Thymus (tissue), 11 donors: Measurements from ENCODE around the gene PRKN. TPM values are rescaled to one million over a fixed set of nuclear protein-coding genes. Genes with fewer than 3 reads are reported as not detected.

Experiments
- DNase-seq, 9 donors: peaks; one replicate each; pipeline ENCODE4 v3.0.0-alpha.2; 2013; ENCODE audit warnings: low spot score in 9 of 9, low read depth in 6 of 9, missing footprints in 1 of 9
- H3K27ac ChIP-seq, 2 donors: one replicate each; pipeline ENCODE4 v1.5.1; 2013; ENCODE audit warnings: control low read depth in 1 of 2, low read depth in 1 of 2, low read length in 1 of 2, mild to moderate bottlenecking in 1 of 2, moderate library complexity in 1 of 2
- H3K27me3 ChIP-seq, 2 donors: one replicate each; pipeline ENCODE4 v1.5.1; 2013; ENCODE audit warnings: low read length in 1 of 2; ENCODE audit not compliant: control insufficient read depth in 2 of 2, insufficient read depth in 1 of 2
- H3K36me3 ChIP-seq, 2 donors: one replicate each; pipeline ENCODE4 v1.5.1; 2013; ENCODE audit warnings: low read length in 1 of 2, mild to moderate bottlenecking in 1 of 2, moderate library complexity in 1 of 2; ENCODE audit not compliant: control insufficient read depth in 2 of 2, insufficient read depth in 2 of 2
- H3K4me1 ChIP-seq, 2 donors: one replicate each; pipeline ENCODE4 v1.5.1; 2013; ENCODE audit warnings: low read length in 2 of 2; ENCODE audit not compliant: control insufficient read depth in 2 of 2, insufficient read depth in 2 of 2
- H3K4me3 ChIP-seq, 2 donors: one replicate each; pipeline ENCODE4 v1.5.1; 2013; ENCODE audit warnings: low read length in 2 of 2, control low read depth in 1 of 2, mild to moderate bottlenecking in 1 of 2
- H3K9me3 ChIP-seq, 2 donors: one replicate each; pipeline ENCODE4 v1.5.1; 2013; ENCODE audit warnings: low read length in 1 of 2, mild to moderate bottlenecking in 1 of 2; ENCODE audit not compliant: control insufficient read depth in 2 of 2, insufficient read depth in 1 of 2
- WGBS: extraction: QIAGEN DNeasy Blood & Tissue Kit; methylation state at CpG from one replicate; pipeline ENCODE4 v1.1.7; 2013; 5-methylcytosine and 5-hydroxymethylcytosine counted together
- polyA plus RNA-seq: library from polyadenylated mRNA; stranded (reverse); fragments of 200-250 nt; gene quantifications from one replicate; pipeline ENCODE4 v1.2.3, GENCODE V29; 2013
- total RNA-seq: library from RNA; stranded (reverse); fragments of 120-200 nt; gene quantifications from one replicate; pipeline ENCODE4 v1.2.4, GENCODE V29; 2013
- donor health status: healthy.

The PRKN gene
- total and polyA plus RNA-seq, 2 donors: 0.48 to 0.71 TPM

DNA sequence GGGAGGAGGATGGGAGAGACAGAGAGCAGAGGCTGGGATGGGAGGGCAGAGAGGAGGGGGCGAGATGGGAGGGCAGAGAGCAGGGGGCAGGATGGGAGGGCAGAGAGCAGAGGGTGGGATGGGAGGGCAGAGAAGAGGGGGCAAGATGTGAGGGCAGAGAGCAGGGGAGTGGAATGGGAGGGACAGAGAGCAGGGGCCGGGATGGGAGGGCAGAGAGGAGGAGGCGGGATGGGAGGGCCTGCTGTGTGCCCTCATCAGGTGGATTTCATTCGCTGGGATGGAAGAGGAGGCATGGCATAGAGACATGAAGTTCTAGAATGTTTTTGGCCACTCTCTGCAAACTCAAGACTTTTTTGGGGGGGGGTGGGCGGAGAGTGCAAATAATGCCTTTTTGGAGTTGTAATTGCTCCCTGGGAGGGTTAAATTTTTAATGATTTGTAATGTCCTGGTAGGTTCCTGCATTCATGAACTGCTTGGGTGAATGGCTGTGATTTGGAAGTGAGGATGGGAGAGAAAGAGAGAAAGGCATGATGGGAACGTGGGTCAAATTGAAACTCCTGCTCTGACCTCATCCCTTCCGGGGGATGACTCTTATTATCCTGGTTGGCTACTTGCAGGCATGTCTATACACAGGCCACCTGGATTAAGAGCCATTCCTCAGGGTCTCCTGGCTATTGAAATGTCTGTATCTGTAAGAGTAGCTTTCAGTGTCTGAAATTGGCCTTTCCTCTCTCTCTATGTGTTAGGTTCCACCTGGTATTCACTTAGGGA, 1291.3 kb downstream of the PRKN start:
- Histone ChIP-seq H3K4me1 (no peaks in the 10 kb centered on the region), H3K4me3 (no peak overlapping the region), H3K9me3 (no peaks in the 10 kb centered on the region), H3K36me3 (no peaks in the 10 kb centered on the region), H3K27me3 (no peaks in the 10 kb centered on the region), H3K27ac (no peak overlapping the region)
- DNase-seq: no peak
- 94% methylated on average over 7 of the region's 7 CpGs for WGBS

- H3K4me3 ChIP-seq: no peak overlapping the region
- no peak for DNase-seq
- H3K9me3 ChIP-seq: no peaks in the 10 kb centered on the region
- no peaks in the 10 kb centered on the region for H3K27me3 ChIP-seq
- no peak overlapping the region for H3K27ac ChIP-seq
- WGBS: 25% methylated on average over 1 of the region's 1 CpG
- no peaks in the 10 kb centered on the region for H3K4me1 ChIP-seq
- no peaks in the 10 kb centered on the region for H3K36me3 ChIP-seq
Measured at GRCh38 chr6:161435748-161436070, 1291.9 kb downstream of the PRKN start.

DNA sequence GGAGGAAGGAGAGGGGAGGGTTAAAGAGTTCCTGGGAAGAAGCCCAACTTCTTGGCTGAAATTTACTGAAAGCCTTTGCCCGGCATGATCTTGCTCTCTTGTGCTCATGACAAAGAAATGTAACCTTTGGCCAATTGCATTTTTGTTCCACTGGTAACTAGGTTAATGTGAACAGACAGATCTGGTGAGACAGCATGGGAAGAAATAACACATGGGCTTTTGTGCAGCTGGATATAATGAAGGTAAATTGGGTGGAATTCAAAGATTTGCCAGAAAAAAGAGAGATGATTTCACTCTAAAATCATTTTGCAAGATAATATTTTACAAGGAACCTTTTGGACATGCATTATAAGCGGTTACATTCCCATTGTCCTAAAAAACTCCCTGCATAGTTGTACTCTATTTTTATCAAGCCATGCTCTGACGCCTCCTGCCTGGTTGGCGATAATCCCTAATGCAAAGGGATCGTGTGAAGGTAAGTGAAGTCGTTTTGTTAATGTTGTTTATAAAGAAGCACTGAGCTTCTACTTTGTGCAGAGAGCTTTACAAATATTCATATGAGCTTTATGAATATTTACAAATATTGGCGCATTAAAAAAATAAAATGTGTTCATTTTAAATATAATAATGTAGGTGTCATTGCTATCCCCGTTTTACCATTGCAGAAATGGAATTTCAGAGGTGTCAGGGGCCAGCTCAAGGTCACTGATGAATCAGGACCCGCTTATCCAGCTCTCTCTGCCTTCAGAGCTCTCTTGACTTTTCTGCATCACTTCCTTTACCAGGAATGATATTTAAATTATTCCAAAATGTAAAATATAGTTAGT, 1292.4 kb downstream of the PRKN start:
- WGBS: 82% methylated on average over 9 of the region's 9 CpGs
- DNase-seq: no peak
- H3K4me1 ChIP-seq: no peaks in the 10 kb centered on the region
- no peaks in the 10 kb centered on the region for H3K9me3 ChIP-seq
- no peak overlapping the region for H3K4me3 ChIP-seq
- H3K27ac ChIP-seq: no peak overlapping the region
- no peaks in the 10 kb centered on the region for H3K27me3 ChIP-seq
- no peaks in the 10 kb centered on the region for H3K36me3 ChIP-seq

GRCh38 chr6:161434350-161434749, 1293.2 kb downstream of the PRKN start:
- WGBS: 92% methylated on average over 9 of the region's 9 CpGs
- no peak for DNase-seq
- no peak overlapping the region for H3K27ac ChIP-seq

DNA sequence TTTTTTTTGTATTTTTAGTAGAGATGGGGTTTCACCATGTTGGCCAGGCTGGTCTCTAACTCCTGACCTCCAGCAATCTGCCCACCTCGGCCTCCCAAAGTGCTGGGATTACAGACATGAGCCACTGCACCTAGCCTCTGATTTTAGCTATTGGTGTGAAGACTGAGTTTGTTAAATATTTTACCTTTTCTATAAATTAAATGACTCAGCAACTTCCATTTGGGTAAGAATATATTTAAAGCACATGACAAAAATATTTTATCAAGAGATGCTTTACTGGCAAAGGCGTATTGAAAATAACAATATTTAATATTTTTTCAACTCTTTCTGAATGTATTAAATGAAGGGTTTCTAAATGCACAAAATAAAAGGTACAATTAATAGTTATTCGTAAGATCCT, 1295.0 kb downstream of the PRKN start:
- H3K4me3 ChIP-seq: no peak overlapping the region
- H3K27me3 ChIP-seq: no peaks in the 10 kb centered on the region
- WGBS: 94% methylated on average over 3 of the region's 3 CpGs
- no peaks in the 10 kb centered on the region for H3K9me3 ChIP-seq
- DNase-seq: no peak
- no peak overlapping the region for H3K27ac ChIP-seq
- H3K36me3 ChIP-seq: no peaks in the 10 kb centered on the region
- no peaks in the 10 kb centered on the region for H3K4me1 ChIP-seq

More at GRCh38 chr6:161434350-161434749, 1293.2 kb downstream of the PRKN start:
- Histone ChIP-seq H3K4me1 (no peaks in the 10 kb centered on the region), H3K4me3 (no peak overlapping the region), H3K9me3 (no peaks in the 10 kb centered on the region), H3K36me3 (no peaks in the 10 kb centered on the region), H3K27me3 (no peaks in the 10 kb centered on the region)

DNA sequence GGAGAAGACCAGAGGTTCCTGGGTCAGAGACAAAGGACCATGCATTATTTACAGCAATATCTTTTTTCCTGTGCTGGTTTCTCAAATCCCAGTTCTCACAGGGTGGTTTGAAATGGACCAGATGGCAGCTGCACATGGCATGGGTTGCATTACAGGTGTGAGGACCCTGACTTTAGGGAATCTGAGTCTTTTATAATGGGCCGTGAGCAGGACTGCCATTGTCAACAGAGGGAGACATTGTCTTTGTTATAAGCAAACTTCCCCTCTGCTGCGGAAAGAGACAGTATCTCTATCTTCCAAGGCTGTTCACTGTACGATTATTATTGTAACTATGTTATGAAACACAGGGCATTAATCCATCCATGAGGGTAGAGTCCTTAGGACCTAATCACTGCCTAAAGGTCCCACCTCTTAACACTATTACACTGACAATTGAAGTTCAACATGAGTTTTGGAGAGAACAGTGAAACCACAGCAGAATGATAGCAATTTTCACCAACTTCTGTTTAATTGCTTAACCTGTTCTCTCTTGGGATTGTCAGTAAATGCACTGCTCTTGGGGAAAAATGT, 1297.6 kb downstream of the PRKN start:
- WGBS: 94% methylated on average over 3 of the region's 3 CpGs
- no peak for DNase-seq
- H3K4me1 ChIP-seq: no peaks in the 10 kb centered on the region
- no peaks in the 10 kb centered on the region for H3K27me3 ChIP-seq
- H3K9me3 ChIP-seq: no peaks in the 10 kb centered on the region
- no peaks in the 10 kb centered on the region for H3K36me3 ChIP-seq
- H3K4me3 ChIP-seq: no peak overlapping the region
- H3K27ac ChIP-seq: no peak overlapping the region

DNA sequence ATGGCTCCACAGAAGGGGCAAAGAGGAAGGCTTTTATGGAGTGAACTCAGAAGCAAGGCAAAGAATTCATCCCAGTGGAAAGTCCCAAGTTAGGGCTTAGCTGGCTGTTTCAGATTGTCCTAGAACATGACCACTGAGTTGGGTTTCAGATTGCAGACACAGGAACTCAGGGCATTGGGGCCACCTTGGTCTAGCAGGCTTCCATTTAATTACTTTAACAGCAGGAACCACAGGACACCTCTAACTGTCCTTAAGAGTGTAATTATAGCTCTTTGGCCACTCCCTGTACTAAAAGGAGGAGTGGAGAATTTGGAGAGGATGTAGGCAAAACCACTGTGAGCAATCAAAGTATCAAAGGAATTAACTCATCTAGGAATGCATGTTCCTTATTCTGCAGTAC, 1303.1 kb downstream of the PRKN start:
- no peak overlapping the region for H3K4me3 ChIP-seq
- H3K4me1 ChIP-seq: no peaks in the 10 kb centered on the region
- no peaks in the 10 kb centered on the region for H3K27me3 ChIP-seq
- no peaks in the 10 kb centered on the region for H3K9me3 ChIP-seq
- no peaks in the 10 kb centered on the region for H3K36me3 ChIP-seq
- no peak overlapping the region for H3K27ac ChIP-seq
- no peak for DNase-seq

DNA sequence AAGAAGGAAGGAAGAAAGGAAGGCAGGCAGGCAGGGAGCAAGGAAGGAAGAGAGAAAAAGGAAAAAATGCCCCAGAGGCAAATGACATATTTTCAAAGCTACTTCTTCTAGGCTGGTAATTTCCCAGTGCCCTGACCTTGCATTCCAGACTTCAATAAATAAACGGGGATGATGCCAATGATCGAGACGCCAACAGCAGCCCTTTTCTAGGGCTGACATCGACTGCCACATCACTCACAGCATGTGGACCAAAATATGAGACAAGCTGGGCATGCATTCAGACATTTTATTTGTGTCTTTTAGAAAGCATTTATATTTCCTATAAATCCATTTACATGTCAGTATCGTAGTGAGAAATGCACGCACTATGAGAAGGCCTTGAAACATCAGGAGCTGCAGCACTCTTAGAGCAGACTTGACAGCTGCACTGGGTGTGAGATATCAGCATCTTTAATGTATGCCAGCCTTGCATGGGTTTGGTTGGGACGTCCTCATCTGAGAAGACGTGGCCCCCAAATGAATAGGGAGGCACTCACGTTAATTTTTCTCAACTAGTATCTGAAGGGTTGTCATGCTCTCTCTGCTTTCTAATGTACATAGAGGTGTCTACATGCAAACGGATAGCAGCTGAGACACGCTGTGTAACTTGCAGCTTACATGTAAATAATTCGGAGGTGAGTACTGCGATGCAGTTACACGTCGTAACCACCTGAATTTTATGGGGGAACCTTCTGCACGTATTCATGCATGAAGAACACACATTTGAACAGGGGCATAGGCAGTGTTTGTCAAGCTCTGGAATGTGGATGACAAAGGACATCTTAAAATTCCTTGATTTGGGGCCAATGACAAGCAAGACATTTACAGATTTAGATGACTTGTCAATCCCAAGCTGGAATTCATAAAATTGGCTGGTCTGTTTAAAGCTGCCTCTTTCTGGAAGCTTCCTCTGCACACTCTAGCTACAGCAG, 1304.6 kb downstream of the PRKN start:
- DNase-seq: no peak
- Histone ChIP-seq H3K4me1 (no peaks in the 10 kb centered on the region), H3K36me3 (no peaks in the 10 kb centered on the region), H3K27ac (no peak overlapping the region), H3K9me3 (no peaks in the 10 kb centered on the region), H3K4me3 (no peak overlapping the region), H3K27me3 (no peaks in the 10 kb centered on the region)
- 95% methylated on average over 16 of the region's 16 CpGs for WGBS
